ENCODE measurements around the gene CDK6.

- no peak for TF ChIP-seq POLR2A (IDR thresholded peaks at IDR 0.05)
- TF ChIP-seq CTCF (IDR thresholded peaks at IDR 0.05) = no peak
These were observed 191.8 kb downstream of the CDK6 start for GRCh38 chr7:92644406-92645113.

Data from prostate gland (tissue), 2 donors.